NCI-H524 treated with DMSO at 0.1 percent for 48 hours (cell line): Measurements from ENCODE around the gene OR11H6.
"Not testable (repeated sequence)": the region's sequence is repeated elsewhere in the genome, so short reads cannot be mapped to it uniquely, and the experiment has no call there.

Experiments used
- DNase-seq: peaks from one replicate; lab custom pipeline; 2025; lab: John Stamatoyannopoulos, UW

OR11H6 gene

GRCh38 chr14:20223410-20223809 is at the start of gene OR11H6:
TSS of gene OR11H6 (plus strand) at chr14:20223710. CDS start at chr14:20223710, 0 bp downstream.
- DNase-seq: no peak

- not testable (repeated sequence) for DNase-seq
These were observed 49.3 kb upstream of the OR11H6 start for GRCh38 chr14:20174205-20174604.

GRCh38 chr14:20176330-20176729 is 47.2 kb upstream of the OR11H6 start:
- no peak for DNase-seq

- no peak for DNase-seq
These were observed 46.0 kb upstream of the OR11H6 start for GRCh38 chr14:20177433-20177974.

- no peak for DNase-seq
These were observed 44.3 kb upstream of the OR11H6 start for GRCh38 chr14:20179218-20179617.

GRCh38 chr14:20179880-20180279 is 43.6 kb upstream of the OR11H6 start:
- no peak for DNase-seq

GRCh38 chr14:20180486-20180885 is 43.0 kb upstream of the OR11H6 start:
- no peak for DNase-seq

GRCh38 chr14:20184181-20184580 is 39.3 kb upstream of the OR11H6 start:
- no peak for DNase-seq

GRCh38 chr14:20190596-20190995 is 32.9 kb upstream of the OR11H6 start, which contains the start of gene OR11G2:
TSS of gene OR11G2 (plus strand) at chr14:20190896. CDS start at chr14:20197438, 6,542 bp downstream.
- DNase-seq: no peak

- no peak for DNase-seq
These were observed 32.1 kb upstream of the OR11H6 start for GRCh38 chr14:20191396-20191795.

GRCh38 chr14:20194101-20194500 is 29.4 kb upstream of the OR11H6 start:
- DNase-seq: no peak

GRCh38 chr14:20195170-20195569 is 28.3 kb upstream of the OR11H6 start:
- not testable (repeated sequence) for DNase-seq

GRCh38 chr14:20195911-20196310 is 27.6 kb upstream of the OR11H6 start:
- no peak for DNase-seq

- DNase-seq: no peak
These were observed 26.1 kb upstream of the OR11H6 start for GRCh38 chr14:20197459-20197858.

GRCh38 chr14:20198991-20199390 is 24.5 kb upstream of the OR11H6 start:
- no peak for DNase-seq

GRCh38 chr14:20204721-20205120 is 18.8 kb upstream of the OR11H6 start:
- no peak for DNase-seq

- no peak for DNase-seq
These were observed 13.9 kb upstream of the OR11H6 start for GRCh38 chr14:20209595-20209994.

- DNase-seq: not testable (repeated sequence)
These were observed 11.1 kb upstream of the OR11H6 start for GRCh38 chr14:20212406-20212805.

- no peak for DNase-seq
These were observed 8.3 kb upstream of the OR11H6 start for GRCh38 chr14:20215196-20215595.

- DNase-seq: no peak
These were observed 4.5 kb upstream of the OR11H6 start for GRCh38 chr14:20219033-20219432.

- no peak for DNase-seq
These were observed 5.2 kb downstream of the OR11H6 start, which contains the start of gene OR11H7 for GRCh38 chr14:20228681-20229080. TSS of gene OR11H7 (plus strand) at chr14:20228981.

- not testable (repeated sequence) for DNase-seq
These were observed 11.9 kb downstream of the OR11H6 start for GRCh38 chr14:20235415-20235814.

- DNase-seq: no peak
These were observed 24.2 kb downstream of the OR11H6 start for GRCh38 chr14:20247646-20248246.

GRCh38 chr14:20262642-20263128 is 39.2 kb downstream of the OR11H6 start:
- no peak for DNase-seq
